HL-60 (cell line): ENCODE measurements around the gene DYNC2I2.
"Not testable (repeated sequence)": the region's sequence is repeated elsewhere in the genome, so short reads cannot be mapped to it uniquely, and the experiment has no call there.

Experiments used
- DNase-seq, 2 experiments: peaks; one replicate each; pipeline ENCODE4 v3.0.0-alpha.2; 2010 to 2020; ENCODE audit warnings: low read depth in 1 of 2, low spot score in 1 of 2
- H3K27ac ChIP-seq: fragments of 250-450 bp; sonication (Bioruptor Pico); replicated peaks from 2 replicates; pipeline ENCODE4 v1.5.1; 2020; ENCODE audit warnings: mild to moderate bottlenecking, moderate library complexity
- H3K27me3 ChIP-seq: fragments of 250-450 bp; sonication (Bioruptor Pico); 2 replicates; pipeline ENCODE4 v1.5.1; 2021; ENCODE audit warnings: mild to moderate bottlenecking, moderate library complexity; ENCODE audit not compliant: insufficient read depth, poor library complexity, severe bottlenecking
- H3K4me3 ChIP-seq: replicated peaks from 2 replicates; pipeline ENCODE4 v1.5.1; 2011; ENCODE audit warnings: mild to moderate bottlenecking, control low read depth, low read length; ENCODE audit not compliant: insufficient read depth
- GABPA ChIP-seq: IDR thresholded peaks from 2 replicates; pipeline ENCODE4 v1.6.1; 2012; ENCODE audit warnings: low read depth
- POLR2AphosphoS5 ChIP-seq: IDR thresholded peaks from 2 replicates; pipeline ENCODE4 v1.6.1; 2012; ENCODE audit warnings: low read depth
- SPI1 ChIP-seq: IDR thresholded peaks from 2 replicates; pipeline ENCODE4 v1.6.1; 2012; ENCODE audit warnings: low read depth, mild to moderate bottlenecking, borderline replicate concordance
- TF ChIP-seq, protein P1 (sequence below): IDR thresholded peaks from 2 replicates; pipeline ENCODE4 v1.6.1; 2012; ENCODE audit warnings: low read depth; ENCODE audit not compliant: insufficient replicate concordance
- TF ChIP-seq, protein P2 (sequence below): IDR thresholded peaks from one replicate; pipeline ENCODE4 v1.5.1; 2011; ENCODE audit warnings: low read length, control low read depth, inconsistent platforms; ENCODE audit not compliant: insufficient read depth

Gene DYNC2I2

DNA sequence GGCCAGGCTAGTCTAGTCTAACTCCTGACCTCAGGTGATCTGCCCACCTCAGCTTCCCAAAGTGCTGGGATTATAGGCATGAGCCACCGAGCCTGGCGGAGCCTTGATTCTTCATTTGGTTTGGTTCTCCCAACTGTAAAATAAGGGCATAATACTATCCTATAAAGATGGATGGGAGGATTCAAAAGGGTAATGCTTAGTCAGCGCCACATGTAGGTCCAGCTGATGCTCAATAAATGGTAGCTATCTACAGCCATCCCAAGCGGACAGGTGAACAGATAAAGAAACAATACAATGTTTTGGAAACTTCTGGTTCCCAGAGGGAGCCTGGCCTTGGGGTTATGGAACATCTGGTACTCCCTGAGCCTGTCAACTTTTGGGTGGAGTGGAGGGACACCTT, 18.7 kb upstream of the DYNC2I2 start:
- no peak for DNase-seq
- H3K27me3 ChIP-seq: no peaks in the 10 kb centered on the region
- H3K4me3 ChIP-seq: no peak overlapping the region
- TF ChIP-seq, protein P1, sequence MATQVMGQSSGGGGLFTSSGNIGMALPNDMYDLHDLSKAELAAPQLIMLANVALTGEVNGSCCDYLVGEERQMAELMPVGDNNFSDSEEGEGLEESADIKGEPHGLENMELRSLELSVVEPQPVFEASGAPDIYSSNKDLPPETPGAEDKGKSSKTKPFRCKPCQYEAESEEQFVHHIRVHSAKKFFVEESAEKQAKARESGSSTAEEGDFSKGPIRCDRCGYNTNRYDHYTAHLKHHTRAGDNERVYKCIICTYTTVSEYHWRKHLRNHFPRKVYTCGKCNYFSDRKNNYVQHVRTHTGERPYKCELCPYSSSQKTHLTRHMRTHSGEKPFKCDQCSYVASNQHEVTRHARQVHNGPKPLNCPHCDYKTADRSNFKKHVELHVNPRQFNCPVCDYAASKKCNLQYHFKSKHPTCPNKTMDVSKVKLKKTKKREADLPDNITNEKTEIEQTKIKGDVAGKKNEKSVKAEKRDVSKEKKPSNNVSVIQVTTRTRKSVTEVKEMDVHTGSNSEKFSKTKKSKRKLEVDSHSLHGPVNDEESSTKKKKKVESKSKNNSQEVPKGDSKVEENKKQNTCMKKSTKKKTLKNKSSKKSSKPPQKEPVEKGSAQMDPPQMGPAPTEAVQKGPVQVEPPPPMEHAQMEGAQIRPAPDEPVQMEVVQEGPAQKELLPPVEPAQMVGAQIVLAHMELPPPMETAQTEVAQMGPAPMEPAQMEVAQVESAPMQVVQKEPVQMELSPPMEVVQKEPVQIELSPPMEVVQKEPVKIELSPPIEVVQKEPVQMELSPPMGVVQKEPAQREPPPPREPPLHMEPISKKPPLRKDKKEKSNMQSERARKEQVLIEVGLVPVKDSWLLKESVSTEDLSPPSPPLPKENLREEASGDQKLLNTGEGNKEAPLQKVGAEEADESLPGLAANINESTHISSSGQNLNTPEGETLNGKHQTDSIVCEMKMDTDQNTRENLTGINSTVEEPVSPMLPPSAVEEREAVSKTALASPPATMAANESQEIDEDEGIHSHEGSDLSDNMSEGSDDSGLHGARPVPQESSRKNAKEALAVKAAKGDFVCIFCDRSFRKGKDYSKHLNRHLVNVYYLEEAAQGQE: no peak
- TF ChIP-seq SPI1: no peak
- no peak for TF ChIP-seq POLR2AphosphoS5
- no peak for TF ChIP-seq GABPA
- no peak overlapping the region for H3K27ac ChIP-seq

DNA sequence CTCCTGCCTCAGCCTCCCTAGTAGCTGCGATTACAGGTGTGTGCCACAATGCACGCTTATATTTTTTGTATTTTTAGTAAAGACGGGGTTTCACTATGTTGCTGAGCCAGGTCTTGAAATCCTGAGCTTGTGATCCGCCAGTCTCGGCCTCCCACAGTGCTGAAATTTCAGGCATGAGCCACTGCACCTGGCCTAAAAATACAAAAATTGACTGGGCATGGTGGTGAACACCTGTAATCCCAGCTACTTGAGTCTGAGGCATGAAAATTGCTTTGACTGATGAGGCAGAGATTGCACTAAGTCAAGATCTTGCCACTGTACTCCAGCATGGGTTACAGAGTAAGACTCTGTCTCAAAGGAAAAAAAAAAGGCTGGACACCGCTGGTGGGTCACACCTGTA, 13.1 kb upstream of the DYNC2I2 start:
- no peak overlapping the region for H3K4me3 ChIP-seq
- TF ChIP-seq, protein P2, sequence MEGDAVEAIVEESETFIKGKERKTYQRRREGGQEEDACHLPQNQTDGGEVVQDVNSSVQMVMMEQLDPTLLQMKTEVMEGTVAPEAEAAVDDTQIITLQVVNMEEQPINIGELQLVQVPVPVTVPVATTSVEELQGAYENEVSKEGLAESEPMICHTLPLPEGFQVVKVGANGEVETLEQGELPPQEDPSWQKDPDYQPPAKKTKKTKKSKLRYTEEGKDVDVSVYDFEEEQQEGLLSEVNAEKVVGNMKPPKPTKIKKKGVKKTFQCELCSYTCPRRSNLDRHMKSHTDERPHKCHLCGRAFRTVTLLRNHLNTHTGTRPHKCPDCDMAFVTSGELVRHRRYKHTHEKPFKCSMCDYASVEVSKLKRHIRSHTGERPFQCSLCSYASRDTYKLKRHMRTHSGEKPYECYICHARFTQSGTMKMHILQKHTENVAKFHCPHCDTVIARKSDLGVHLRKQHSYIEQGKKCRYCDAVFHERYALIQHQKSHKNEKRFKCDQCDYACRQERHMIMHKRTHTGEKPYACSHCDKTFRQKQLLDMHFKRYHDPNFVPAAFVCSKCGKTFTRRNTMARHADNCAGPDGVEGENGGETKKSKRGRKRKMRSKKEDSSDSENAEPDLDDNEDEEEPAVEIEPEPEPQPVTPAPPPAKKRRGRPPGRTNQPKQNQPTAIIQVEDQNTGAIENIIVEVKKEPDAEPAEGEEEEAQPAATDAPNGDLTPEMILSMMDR: no peak
- TF ChIP-seq GABPA (no peak), SPI1 (no peak), POLR2AphosphoS5 (no peak)
- TF ChIP-seq, protein P1: no peak
- DNase-seq: no peak
- no peak overlapping the region for H3K27ac ChIP-seq
- H3K27me3 ChIP-seq: no peaks in the 10 kb centered on the region

DNA sequence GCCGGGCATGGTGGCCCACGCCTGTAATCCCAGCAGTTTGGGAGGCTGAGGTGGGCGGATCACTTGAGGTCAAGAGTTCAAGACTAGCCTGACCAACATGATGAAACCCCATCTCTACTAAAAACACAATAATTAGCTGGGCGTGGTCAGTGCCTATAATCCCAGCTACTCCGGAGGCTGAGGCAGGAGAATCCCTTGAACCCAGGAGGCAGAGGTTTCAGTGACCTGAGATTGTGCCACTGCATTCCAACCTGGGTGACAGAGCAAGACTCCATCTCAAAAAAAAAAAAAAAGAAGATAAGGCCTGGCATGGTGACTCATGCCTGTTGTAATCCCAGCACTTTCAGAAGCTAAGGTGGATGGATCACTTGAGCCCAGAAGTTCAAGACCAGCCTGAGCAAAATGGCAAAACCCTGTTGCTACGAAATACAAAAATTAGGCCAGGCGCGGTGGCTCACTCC, 9.9 kb upstream of the DYNC2I2 start:
- H3K27ac ChIP-seq, H3K27me3 ChIP-seq, DNase-seq, H3K4me3 ChIP-seq: not testable (repeated sequence)

DNA sequence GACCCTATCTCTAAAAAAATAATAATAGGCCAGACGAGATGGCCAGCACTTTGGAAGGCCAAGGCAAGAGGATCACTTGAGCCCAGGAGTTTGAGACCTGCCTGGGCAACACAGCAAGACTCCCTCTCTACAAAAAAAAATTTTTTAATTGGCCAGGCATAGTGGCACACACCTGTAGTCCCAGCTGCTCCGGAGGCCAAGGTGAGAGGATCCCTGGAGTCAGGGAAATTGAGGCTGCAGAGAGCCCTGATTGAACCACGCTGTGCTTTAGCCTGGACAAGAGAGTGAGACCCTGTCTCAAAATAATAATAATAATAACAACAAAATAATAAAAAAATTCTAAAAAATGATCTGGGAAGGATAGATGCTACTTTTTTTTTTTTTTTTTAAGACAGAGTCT, 1.1 kb upstream of the DYNC2I2 start:
- TF ChIP-seq SPI1: no peak
- TF ChIP-seq, protein P2: no peak
- no peak for TF ChIP-seq GABPA
- TF ChIP-seq, protein P1: no peak
- no peak for TF ChIP-seq POLR2AphosphoS5
- Histone ChIP-seq H3K4me3 (no peak overlapping the region), H3K27me3 (no peaks in the 10 kb centered on the region), H3K27ac (no peak overlapping the region)
- no peak for DNase-seq
